Cardiac muscle cell (in vitro differentiated cells and primary cell): ENCODE measurements around the gene TNFSF12. TPM values are rescaled to one million over a fixed set of nuclear protein-coding genes. Genes with fewer than 3 reads are reported as not detected.

Experiments used
- DNase-seq, 2 donors: peaks; one replicate each; pipeline versions ENCODE4 v3.0.0 to v3.0.0-alpha.2; 2010 to 2017; ENCODE audit warnings: low read depth in 1 of 2, low spot score in 1 of 2
- H3K27ac ChIP-seq: fragments of 200-600 bp; sonication (generic); 2 replicates; pipeline ENCODE4 v1.5.1; 2016
- H3K27me3 ChIP-seq: fragments of 200-600 bp; sonication (generic); 2 replicates; pipeline ENCODE4 v1.6.0; 2016; ENCODE audit warnings: control low read depth
- H3K36me3 ChIP-seq: fragments of 200-600 bp; sonication (generic); 2 replicates; pipeline ENCODE4 v1.5.1; 2016; ENCODE audit warnings: control low read depth
- H3K4me1 ChIP-seq: fragments of 200-600 bp; sonication (generic); 2 replicates; pipeline ENCODE4 v1.8.1; 2017; ENCODE audit warnings: low read depth, mild to moderate bottlenecking, mixed run types
- H3K4me3 ChIP-seq: fragments of 200-600 bp; sonication (generic); 2 replicates; pipeline ENCODE4 v1.5.1; 2016; ENCODE audit warnings: mild to moderate bottlenecking
- H3K9me3 ChIP-seq: fragments of 200-600 bp; sonication (generic); 2 replicates; pipeline ENCODE4 v1.5.1; 2017; ENCODE audit warnings: low read depth, mild to moderate bottlenecking, control low read depth
- polyA plus RNA-seq: library from polyadenylated mRNA; unstranded; fragments of >200 nt; fragmentation: Nextera tagmentation; extraction: Ambion mirVana; gene quantifications from 2 replicates; pipeline ENCODE4 v1.2.1, GENCODE V29; 2016
- total RNA-seq: library from RNA; depleted of rRNA; stranded (reverse); fragments of >200 nt; gene quantifications from 2 replicates; pipeline ENCODE4 v1.2.3, GENCODE V29; 2016
- TF ChIP-seq, protein P1 (sequence below): IDR thresholded peaks from 2 replicates; pipeline ENCODE4 v1.5.1; 2012; ENCODE audit warnings: low read depth, mild to moderate bottlenecking, low read length

The TNFSF12 gene
- total and polyA plus RNA-seq, 2 experiments from 2014 or later = 3.2 to 11.7 TPM

DNA sequence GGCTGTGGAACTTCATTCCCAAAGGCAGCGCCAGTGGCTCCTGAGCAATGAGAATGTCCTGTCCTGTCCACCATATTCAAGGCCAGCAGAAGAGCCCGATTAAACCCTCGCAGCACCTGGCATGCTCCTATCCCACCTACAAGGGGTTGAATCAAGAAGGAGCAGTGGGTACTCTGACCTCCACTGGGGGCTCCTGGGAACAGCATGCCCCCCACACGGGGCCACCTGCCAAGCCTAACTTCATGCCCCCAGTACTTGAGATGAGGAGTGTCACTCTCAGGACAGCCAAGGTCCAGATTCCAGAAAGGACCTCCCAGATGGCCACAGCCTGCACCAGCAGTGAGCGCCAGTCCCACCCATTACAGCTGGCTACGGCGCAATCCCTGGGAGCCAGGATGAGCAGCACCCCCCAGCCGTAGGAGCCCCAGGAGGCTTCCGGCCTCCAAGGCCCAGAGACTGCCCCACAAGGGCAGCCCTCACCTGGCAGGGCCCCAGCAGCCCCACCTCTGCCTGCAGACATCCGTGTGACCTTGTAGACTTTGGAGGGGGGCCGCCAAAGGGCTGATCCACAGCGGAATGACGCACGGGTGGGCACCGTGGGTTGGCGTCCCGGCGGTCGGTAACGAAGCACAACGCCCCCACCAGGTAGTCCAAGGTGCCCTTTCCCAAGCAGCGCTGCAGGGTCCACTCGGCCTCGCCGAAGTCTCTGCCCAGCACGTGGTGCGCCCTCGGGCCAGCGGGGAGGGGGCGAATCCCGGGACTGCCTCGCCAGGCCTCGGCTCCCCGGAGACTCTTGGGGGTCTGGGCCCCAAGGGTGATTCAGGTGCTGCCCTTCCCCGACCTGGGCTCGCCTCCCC, 33.8 kb downstream of the TNFSF12 start:
- Histone ChIP-seq H3K4me1 (peaks cover 16% of the 10 kb centered on the region), H3K9me3 (no peaks in the 10 kb centered on the region), H3K27me3 (no peaks in the 10 kb centered on the region), H3K27ac (peak overlapping the region; percentile 97), H3K4me3 (no peak overlapping the region), H3K36me3 (peaks cover 18% of the 10 kb centered on the region)
- DNase-seq = no peak
- TF ChIP-seq, protein P1, sequence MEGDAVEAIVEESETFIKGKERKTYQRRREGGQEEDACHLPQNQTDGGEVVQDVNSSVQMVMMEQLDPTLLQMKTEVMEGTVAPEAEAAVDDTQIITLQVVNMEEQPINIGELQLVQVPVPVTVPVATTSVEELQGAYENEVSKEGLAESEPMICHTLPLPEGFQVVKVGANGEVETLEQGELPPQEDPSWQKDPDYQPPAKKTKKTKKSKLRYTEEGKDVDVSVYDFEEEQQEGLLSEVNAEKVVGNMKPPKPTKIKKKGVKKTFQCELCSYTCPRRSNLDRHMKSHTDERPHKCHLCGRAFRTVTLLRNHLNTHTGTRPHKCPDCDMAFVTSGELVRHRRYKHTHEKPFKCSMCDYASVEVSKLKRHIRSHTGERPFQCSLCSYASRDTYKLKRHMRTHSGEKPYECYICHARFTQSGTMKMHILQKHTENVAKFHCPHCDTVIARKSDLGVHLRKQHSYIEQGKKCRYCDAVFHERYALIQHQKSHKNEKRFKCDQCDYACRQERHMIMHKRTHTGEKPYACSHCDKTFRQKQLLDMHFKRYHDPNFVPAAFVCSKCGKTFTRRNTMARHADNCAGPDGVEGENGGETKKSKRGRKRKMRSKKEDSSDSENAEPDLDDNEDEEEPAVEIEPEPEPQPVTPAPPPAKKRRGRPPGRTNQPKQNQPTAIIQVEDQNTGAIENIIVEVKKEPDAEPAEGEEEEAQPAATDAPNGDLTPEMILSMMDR = no peak

DNA sequence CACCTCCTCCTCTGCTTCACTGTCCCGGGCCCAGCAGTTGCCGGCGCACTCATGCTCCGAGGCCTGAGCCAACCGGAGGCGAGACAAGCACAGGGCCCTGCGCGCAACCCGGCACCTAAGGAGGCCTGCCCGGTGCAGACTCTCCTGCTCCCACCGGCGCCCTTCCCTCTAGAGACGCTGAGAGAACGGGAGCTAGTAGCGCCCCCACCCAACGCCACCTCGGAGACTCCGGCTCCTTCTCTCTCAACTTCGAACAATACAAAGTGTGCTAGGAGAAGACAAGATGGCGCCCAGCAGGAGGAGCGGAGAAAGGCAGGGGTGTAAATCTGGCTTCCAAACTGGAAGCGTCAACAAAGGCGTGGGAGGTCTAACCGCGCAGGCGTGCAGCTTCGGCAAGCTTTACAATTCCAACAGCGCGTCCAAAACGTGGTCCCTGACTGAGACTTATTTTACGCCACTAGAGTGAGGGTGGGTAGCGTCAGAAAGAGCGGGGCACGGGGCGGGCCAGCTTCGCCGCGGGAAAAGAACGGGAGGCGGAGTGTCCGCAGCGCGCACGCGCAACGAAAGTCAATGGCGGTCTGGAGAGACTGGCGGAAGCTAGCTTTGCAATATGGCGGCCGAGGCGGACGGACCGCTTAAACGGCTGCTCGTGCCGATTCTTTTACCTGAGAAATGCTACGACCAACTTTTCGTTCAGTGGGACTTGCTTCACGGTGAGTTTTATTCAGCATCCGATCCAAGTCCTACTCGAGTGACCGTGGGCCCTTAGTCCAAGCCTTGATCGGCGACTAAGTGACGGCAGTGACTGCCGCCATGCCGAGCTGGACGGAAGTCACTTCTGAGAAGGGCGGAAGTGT, 34.6 kb downstream of the TNFSF12 start, which contains the start of gene MPDU1:
Gene MPDU1 (plus strand): TSS at position 600 of the 857 bp plus-strand sequence. CDS start 11 bp downstream, at position 611.
- Histone ChIP-seq H3K9me3 (no peaks in the 10 kb centered on the region), H3K36me3 (peaks cover 10% of the 10 kb centered on the region), H3K27ac (peak within 1 kb of the TSS; percentile 97), H3K4me1 (peaks cover 16% of the 10 kb centered on the region), H3K27me3 (no peaks in the 10 kb centered on the region), H3K4me3 (peak within 1 kb of the TSS; percentile 64)
- TF ChIP-seq, protein P1 = no peak
- peak; percentile 97 to 99 for DNase-seq

DNA sequence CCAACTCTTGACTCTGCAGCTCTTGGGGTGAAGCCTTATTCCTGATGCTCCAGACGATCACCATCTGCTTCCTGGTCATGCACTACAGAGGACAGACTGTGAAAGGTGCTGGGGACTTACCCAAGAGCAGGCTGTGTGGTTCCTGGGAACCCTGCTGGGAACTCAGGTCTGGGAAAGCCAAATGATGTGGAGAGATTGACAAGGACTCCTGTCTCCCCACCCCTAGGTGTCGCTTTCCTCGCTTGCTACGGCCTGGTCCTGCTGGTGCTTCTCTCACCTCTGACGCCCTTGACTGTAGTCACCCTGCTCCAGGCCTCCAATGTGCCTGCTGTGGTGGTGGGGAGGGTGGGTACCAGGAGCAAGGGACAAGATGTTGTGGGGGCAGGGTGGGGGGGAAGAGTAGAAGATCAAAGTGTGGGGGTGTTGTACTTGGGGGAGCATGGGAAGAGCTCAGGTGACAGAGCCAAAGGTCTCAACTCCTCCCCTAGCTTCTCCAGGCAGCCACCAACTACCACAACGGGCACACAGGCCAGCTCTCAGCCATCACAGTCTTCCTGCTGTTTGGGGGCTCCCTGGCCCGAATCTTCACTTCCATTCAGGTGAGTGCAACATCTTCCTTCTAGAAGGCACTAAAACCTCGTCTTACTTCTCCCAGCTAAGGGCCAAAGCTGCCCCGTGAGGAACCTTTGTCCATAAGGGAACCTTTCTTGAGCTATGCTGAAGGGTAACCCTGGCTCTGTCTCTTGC, 38.0 kb downstream of the TNFSF12 start:
- Histone ChIP-seq H3K27me3 (no peaks in the 10 kb centered on the region), H3K4me1 (peaks cover 16% of the 10 kb centered on the region), H3K4me3 (no peak overlapping the region), H3K27ac (no peak overlapping the region), H3K36me3 (peaks cover 2% of the 10 kb centered on the region), H3K9me3 (no peaks in the 10 kb centered on the region)
- DNase-seq = peak in 1 of 2 donors; percentile 40
- TF ChIP-seq, protein P1 = no peak

DNA sequence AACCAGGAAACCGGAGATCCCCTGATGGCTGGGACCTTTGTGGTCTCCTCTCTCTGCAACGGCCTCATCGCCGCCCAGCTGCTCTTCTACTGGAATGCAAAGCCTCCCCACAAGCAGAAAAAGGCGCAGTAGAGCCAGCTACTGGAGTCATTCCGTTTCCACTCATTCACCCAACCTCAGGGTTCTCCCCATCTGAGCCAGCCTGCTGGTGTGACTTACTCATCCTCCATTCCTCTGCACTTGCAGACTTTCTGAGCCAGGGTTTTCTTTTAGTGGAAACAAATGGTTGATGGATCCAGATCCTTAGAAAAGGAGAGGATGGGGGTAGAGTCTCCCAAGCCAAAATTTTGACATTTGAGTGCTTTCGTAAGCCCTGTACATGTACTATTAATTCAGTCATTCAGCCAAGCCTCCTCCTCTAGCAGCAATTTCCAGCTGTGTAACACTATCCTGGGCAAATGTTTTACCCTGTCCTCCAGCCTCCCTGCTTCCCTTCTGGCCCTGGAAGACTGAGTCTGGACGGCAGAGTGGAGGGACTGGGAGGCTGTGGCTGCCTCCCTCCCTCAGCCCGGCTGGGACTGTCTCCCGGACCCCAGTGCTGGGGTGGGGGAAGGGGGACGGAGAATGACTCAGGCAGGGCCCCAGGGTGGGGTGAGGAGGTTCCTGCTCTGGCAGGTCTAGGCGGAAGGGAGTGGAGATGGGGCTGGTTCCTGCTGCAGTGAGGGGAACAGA, 38.7 kb downstream of the TNFSF12 start:
- TF ChIP-seq, protein P1 = no peak
- H3K27me3 ChIP-seq = no peaks in the 10 kb centered on the region
- H3K4me1 ChIP-seq = peaks cover 15% of the 10 kb centered on the region
- H3K36me3 ChIP-seq = peaks cover 9% of the 10 kb centered on the region
- no peaks in the 10 kb centered on the region for H3K9me3 ChIP-seq
- no peak overlapping the region for H3K27ac ChIP-seq
- DNase-seq = peak in 1 of 2 donors; percentile 76
- H3K4me3 ChIP-seq = no peak overlapping the region
